ENCODE measurements around the gene TMEM191C. TPM values are rescaled to one million over a fixed set of nuclear protein-coding genes. Genes with fewer than 3 reads are reported as not detected.
A peak's percentile ranks its signal among the peaks of the same experiment; 100 is the strongest.
"Not testable (repeated sequence)": the region's sequence is repeated elsewhere in the genome, so short reads cannot be mapped to it uniquely, and the experiment has no call there.

TMEM191C gene
- polyA plus RNA-seq (2012; ENCODE audit: insufficient read depth, insufficient read length): not detected

DNA sequence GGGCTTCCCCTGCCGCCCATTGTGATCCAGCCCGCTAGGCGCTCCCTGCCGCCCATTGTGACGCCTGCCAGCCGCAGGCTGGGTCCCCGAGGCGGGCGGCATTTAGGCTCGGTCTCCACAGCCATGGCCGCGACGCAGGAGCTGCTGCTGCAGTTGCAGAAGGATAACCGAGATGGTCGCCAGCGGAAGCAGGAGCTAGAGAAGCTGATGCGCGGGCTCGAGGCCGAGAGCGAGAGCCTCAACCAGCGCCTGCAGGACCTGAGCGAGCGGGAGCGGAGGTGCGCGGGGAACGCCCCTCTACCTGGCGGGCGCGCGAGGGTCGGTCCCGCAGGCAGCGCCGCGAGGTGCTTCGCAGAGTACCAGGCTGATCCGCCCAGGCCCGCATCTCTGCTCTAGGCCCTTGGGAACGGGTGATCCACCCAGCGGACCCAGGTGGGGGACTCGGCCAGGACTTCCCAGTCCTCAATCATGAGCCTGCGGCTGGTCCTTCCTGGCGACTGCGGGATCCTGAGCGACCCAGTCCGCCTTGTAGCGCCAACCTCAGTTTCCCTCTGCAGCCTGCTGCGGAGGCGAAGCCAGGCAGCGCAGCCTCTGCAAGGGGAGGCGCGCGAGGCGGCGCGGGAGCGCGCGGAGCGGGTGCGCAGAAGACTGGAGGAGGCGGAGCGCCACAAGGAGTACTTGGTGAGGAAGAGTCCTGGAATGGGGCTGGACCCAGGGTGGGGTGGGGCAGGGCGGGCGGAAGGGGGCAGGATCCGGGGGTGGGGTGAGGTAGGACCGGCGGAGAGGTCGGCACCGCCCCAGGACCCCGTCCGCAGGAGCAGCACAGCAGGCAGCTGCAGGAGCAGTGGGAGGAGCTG, at the start of gene TMEM191C:
Gene TMEM191C (plus strand): TSS at position 51 of the 857 bp plus-strand sequence. CDS start 73 bp downstream, at position 124.
- not testable (repeated sequence) for DNase-seq (ENCODE audit: low read depth, low spot score)
- peak within 1 kb of the TSS; percentile 43 for H3K4me3 ChIP-seq (ENCODE audit: low read length)

DNA sequence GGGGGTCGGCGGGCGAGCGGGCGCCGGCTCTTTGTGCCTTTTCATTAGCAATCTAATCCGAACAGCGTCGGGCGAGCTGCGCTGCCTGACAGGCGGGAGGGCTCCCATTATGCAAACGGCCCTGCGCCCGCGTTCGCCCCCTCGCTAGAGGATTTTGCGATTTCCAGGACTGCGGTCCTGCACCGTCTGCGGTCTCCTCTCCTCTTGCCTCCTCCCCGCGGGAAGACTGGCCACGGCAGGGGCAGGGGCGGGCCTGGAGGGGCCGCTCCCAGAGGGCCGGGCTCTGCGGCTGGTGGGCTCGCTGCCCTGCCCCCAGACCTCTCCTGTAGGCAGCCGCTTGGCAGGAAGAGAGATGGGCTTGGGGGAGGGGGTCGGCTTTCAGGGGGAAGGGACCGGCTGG, 49.3 kb upstream of the TMEM191C start:
- DNase-seq (ENCODE audit: low read depth, low spot score): not testable (repeated sequence)
- H3K4me3 ChIP-seq (ENCODE audit: low read length): peak overlapping the region; percentile 47

DNA sequence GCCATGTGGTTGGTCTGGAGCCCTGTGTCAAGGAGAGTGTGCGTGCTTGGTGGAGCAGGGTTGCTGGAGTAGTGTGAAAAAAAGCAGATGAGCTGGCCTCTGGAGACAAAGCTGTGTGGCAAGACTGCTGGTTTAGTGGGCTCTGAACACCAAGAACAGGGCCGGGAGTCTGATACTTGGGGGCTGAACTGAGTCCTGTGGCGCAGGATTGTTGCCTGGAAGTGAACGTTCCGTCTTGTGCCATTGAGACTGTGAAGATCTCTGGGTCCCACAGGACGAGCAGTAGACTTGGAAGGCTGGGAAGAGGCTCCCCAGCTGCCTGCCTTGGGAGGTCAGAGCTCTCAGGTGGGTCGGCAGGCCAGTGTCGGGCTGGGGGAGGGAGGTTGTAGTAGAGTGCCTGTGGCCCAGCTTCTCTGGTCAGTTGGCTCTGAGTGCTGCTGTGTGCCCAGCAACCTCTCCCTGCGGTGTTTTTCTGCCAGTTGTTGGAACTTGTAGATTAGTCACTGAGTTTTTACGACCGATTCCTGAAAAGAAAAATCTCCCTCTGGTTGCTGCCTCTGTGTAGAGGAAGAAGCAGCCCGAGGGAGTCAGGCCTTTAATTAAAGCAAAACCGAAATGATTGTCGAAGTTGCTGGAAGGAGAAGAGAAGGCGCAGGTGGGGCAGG, 48.1 kb upstream of the TMEM191C start:
- H3K4me3 ChIP-seq (ENCODE audit: low read length); DNase-seq (ENCODE audit: low read depth, low spot score): not testable (repeated sequence)

DNA sequence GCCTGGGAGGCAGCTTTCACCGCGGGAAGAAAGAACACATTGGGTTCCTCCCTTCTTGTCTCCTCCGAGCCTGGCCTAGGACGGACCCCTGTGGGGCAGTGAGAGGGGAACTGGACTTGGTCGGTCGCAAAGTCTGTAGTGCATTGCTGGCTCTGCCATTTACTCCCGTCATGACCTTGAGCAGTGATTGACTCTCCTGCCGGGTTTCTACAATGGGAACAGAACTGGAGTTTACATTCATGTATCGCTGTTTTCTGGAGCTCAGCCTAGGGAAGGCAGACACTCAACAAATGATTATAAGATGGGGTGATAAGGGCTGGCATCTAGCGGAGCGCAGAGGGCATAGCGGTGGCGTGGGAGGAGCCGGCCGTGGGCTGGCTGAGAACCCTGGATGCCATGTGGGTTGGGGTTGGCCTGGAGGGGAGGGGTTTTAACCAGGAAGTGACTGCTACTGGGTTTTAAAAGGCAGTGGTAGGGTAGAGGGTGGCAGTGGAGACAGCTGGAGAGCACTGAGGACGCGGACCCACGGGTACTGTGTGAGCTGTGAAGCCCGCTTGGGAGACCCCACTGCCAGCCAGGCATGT, 46.9 kb upstream of the TMEM191C start:
- not testable (repeated sequence) for DNase-seq (ENCODE audit: low read depth, low spot score); H3K4me3 ChIP-seq (ENCODE audit: low read length)

DNA sequence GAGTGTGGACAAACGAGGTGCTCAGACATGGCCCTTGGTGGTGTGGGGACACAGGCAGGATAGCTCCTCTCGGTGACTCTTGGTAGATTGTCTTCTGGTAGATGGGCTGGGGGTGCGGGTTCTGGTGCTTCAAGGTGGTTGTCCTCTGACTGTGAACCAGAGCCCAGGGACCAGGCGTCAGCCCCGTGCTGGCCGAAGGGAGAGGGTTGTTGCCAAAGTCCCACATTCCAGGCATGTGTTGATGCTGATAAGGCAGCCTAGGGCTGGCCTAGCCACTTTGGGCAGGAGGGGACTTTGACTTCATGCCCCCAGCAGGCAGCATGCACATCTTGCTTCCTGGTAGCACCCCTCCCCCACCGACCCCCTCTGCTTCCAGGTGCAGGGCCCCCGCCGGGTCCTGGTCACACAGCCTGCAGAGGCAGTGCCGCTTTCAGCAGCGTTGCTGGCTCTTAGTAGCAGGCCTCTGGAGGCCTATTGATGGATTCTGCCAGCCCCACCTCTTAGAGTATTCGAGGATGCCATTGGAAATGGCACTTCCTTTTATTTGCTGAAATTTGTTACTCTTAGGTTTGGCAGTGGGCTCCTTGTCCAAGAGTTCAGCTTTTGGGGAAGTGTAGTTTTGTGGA, 43.0 kb upstream of the TMEM191C start:
- not testable (repeated sequence) for DNase-seq (ENCODE audit: low read depth, low spot score)

DNA sequence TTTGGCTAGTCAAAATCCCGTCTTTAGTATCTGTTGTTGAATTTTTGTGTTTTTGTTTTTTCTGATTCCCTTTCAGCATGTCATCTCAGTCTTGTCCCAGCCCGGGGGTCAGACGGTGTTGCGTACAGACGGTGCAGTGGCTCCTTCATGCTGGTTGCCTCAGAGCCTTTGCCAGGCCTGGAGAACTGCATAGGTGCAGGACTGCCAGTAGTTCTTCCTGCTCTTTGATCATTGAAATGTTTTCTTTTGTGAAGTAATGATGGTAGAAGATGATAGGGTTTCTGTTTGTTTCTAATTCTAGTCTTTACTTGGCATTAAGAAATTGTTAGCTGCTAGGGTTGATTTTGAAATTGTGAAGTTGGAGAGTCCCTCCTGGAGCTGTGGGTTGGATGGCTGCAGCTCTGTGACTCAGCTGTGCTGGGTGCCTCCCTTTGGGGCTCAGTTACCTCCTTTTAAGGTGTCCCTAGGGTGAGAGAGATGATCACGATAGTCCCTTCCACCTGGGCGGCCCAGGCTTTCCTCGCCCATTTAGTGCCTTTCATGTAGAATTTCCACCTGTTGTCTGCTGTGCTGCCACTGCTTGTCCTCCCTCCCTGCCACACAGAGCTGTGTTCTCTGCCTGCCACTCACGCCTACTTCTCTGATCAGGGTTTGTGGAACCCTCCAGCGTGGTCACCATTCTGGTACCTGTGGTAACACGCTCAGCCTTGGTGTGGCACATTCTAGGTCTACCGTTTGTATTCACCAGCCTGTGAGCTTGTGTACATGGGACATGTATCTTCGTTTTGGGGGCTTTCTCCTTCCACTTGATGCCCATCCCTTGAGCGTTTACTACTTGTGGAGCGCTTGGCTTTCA, 32.6 kb upstream of the TMEM191C start:
- H3K4me3 ChIP-seq (ENCODE audit: low read length); DNase-seq (ENCODE audit: low read depth, low spot score): not testable (repeated sequence)

More for the DNA sequence above, 43.0 kb upstream of the TMEM191C start:
- not testable (repeated sequence) for H3K4me3 ChIP-seq (ENCODE audit: low read length)

DNA sequence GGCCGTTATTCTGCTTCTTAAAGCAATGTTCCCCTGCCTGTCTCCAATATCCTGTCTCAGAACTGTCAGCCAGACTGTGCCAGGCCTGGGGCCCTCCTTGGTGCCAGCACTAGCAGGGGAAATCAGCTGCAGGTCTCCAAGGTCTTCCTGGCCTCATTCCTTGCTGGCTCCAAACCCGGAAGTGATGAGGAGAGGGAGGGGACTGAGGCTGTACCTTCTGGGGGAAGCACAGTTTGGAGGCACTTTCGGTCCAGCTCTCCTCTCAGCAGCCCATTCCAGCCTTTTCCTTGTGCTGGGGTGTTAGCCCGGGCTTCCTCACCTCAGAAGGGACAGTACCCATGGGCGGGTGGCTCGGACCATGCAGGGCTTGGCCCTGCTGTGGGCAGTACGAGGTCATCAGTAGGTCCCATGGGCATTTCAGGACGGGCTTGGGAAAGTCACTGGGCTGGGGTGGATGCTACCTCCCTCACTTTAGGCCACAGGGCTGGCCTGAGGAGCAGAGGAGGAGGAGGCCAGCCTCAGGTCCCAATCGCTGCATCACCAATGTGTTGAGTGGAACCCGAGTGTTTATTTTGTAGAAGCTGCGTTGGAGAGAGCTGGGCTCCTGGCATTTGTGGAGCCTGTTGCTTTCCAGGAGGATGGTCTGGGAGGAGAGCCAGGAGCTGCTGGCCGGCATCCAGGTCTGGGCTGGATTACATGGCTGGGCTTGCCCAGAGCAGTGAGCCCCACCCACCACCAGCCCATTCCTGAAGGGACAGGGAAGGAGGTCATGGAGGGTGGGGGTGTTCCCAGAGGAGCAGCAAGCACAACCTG, 31.0 kb upstream of the TMEM191C start:
- not testable (repeated sequence) for H3K4me3 ChIP-seq (ENCODE audit: low read length); DNase-seq (ENCODE audit: low read depth, low spot score)

DNA sequence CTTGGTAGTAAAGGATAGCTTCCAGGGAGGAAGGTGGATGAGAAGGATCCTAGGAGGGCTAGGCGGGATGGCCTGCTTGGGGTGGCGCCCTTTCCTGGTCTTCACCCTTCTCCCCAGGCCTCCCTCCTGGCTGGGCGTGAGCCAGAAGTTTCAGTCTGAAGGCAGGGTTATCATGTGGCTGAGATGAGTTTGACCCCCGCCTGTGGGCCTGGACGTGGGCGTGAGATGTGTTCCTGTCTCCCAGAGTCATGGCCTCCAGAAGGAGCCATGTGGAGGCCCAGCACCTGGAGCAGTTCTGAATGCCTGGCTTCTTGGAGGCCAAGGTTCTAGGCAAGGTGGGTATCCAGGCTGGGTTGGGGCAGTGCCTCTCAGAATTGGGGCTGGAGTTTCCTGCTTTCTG, 29.2 kb upstream of the TMEM191C start:
- not testable (repeated sequence) for H3K4me3 ChIP-seq (ENCODE audit: low read length)

DNA sequence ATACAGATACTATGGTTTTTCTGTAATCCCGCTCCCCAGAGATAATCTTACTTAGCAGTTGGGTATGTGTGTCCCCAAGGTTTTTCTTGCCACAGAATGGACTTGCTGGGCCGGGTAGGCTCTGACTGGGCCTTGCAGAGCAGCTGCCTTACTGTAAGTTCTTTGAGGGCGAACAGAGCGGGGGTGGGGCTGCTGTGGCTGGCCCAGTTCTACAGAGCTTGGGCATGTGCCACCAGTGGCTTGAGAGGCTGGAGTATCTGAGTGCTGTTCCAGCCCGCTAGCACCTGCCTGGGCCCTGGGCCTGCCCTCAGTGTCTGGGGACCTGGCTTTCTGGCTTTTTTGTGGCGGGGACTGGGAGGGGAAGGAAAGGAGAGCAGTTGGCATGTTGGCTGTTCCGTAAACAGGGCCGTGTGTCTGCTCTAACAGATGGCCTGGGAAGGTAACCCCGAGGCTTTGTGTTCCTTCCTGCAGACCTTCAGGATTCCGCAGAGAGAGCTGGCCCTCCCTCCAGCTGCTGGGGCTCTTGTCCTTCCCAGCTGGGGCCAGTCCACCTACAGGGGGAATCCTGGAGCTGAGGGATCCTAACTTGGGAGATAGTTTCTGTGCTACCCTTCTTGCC, 27.1 kb upstream of the TMEM191C start:
- not testable (repeated sequence) for DNase-seq (ENCODE audit: low read depth, low spot score)

More for the DNA sequence above, 29.2 kb upstream of the TMEM191C start:
- DNase-seq (ENCODE audit: low read depth, low spot score): not testable (repeated sequence)

DNA sequence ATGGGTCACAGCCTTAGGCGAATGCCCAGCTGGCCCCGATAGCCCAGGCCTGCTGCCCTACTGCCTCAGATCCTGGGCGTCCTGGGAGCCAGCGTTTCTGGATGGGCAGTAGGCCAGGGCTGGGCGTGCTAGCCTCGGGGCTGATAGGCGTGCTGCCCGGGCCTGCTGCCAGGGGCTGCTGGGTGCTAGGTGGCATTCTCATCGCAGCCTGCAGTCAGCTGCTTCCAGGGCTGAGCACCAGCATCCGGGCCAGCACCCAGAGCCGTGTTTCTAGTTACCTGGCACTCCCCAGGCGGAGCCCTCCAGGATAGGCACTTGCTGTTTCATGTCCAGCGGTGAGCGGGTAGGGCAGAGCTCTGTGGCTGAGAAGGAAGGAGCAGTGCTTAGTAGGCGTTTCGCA, 26.5 kb upstream of the TMEM191C start:
- DNase-seq (ENCODE audit: low read depth, low spot score); H3K4me3 ChIP-seq (ENCODE audit: low read length): not testable (repeated sequence)

More for the DNA sequence above, 27.1 kb upstream of the TMEM191C start:
- H3K4me3 ChIP-seq (ENCODE audit: low read length): not testable (repeated sequence)

DNA sequence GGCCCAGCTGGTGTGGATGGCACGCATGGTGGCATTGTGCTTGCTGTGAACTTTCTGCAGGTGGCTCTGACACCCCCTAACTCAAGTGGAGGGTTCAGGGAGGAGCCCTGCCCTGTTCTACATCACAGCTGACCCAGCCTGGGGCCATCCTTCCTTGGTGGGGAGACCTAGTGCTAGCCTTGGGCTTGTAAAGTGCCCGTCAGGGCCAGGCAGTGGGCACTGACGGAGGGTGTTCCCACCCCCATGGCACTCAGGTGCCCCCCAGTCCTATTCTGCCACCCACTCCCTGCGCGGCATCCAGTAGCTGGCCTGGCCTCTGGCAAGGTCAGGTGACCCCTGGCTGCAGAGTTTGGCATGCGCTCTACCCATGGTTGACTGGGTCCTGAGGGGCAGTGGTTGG, 26.0 kb upstream of the TMEM191C start:
- H3K4me3 ChIP-seq (ENCODE audit: low read length); DNase-seq (ENCODE audit: low read depth, low spot score): not testable (repeated sequence)

DNA sequence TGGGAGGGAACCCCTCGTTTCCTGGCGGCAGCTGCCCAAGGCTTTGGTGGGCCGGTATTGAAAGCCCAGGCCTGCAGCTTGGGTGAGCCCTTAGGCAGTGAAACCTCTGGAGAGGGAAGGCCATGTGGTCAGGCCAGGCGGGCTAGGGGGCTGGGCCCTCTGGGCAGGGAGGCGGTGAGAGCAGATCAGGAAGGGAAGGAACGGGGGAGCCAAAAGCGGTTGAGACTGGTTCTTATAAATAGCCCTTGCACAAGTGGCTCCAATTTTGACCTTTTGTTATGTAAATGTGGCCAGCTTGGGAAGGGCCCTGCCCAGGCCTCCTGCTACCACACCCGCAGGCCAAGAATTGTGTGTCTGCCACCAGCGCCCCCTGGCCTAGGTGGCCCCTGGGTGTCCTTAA, 25.1 kb upstream of the TMEM191C start:
- DNase-seq (ENCODE audit: low read depth, low spot score); H3K4me3 ChIP-seq (ENCODE audit: low read length): not testable (repeated sequence)

DNA sequence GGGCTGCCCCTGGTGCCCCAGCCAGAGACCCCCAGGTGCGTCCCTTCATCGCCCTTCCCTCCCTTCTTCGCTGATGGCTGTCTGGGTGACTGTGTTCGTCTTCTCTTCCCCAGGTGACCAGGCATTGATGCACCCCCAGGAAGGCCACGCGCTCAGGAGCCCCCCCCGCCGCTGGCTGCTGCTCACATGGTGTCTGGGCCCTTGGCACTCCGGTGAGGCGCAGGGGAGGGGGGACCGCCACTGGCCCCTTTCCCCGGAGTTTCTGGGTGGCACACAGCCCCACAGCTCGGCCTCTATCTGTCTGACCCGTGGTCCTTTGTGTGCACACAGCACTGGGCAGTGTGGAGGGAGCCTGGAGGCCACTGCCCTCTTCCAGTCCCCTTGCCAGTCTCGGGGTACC, 24.5 kb upstream of the TMEM191C start:
- H3K4me3 ChIP-seq (ENCODE audit: low read length); DNase-seq (ENCODE audit: low read depth, low spot score): not testable (repeated sequence)

DNA sequence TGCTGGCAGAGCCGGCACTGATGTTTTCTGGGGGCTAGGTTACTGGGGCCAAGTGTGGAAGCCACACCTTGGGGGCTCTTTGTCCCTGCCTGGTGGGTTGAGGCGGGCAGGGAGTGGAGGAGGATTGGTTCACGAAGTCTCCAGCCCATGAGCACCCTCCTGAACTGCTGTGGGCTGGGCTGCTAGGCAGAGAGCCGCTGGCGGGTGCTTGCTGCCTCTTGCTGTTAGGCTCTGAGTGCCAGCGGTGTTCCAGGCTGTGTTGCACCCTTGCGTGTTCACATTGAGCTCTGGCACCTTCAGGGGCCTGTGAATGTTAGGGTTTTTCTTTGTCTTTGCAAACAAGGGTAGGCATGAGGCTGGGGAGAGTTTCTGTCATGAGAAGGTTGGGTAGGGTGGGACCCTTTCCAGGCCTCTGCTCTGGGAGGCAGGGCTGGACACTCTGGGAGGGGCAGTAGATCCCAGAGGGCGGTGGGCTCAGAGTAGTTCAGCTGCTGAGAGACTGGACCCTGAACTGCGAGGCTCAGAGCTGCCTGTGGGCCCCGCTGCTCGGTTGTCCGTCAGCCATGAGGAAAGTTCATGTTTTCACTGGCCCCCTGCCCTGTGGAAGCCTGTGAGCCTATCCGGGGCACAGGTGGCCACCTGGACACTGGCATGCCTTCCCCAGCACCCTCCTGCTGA, 24.0 kb upstream of the TMEM191C start:
- H3K4me3 ChIP-seq (ENCODE audit: low read length): no peak overlapping the region
- no peak for DNase-seq (ENCODE audit: low read depth, low spot score)

DNA sequence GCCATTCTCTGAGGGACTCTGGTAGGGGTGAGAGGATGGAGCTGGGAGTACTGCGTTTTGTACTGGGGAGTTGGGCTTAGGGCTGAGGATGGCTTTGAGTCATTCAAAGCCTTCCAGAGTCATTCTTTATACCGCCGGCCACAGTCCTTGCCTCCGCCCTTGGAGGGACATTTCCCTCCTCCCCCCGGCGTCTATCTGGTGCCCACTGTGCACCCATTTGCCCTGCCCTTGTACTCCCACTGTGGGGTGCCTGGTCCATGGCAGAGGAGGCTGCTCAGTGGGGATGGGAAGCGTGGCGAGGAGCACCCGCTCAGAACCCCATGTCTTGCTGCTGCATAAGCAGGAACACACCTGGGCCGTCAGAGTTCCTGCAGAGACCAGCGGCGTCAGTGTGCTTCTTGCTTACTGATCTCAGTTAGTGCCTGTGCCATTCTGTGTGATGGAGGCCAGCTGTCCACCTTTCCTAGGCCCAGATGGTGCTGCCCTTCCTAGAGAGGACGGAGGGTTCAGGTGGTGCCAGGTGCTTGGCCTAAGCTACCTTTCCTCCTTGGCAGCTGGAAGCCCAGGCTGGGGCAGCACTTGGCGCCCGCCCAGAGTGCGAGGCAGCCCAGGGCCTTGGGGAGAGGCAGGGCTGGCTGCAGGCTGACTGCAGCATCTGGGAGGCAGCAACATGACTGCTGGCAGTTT, 23.3 kb upstream of the TMEM191C start:
- H3K4me3 ChIP-seq (ENCODE audit: low read length): no peak overlapping the region
- no peak for DNase-seq (ENCODE audit: low read depth, low spot score)
